Stimulated activated effector memory CD8-positive, alpha-beta T cell treated with anti-CD3 and anti-CD28 coated beads, Interleukin-12 subunit alpha, Interleukin-12 subunit beta, amount 100 ng/mL, for 72 hours (primary cell): Measurements from ENCODE around the gene SMG6.
"Not testable (repeated sequence)": the region's sequence is repeated elsewhere in the genome, so short reads cannot be mapped to it uniquely, and the experiment has no call there.

Experiments
- ATAC-seq: fragments of 150-1000 bp; cut with Tn5 transposase; 2 replicates; pipeline ENCODE4 v1.10.0; 2021
- DNase-seq, 2 donors: peaks; one replicate each; pipeline ENCODE4 v3.0.0; 2021 to 2022; ENCODE audit warnings: low spot score in 2 of 2
- H3K27ac Mint-ChIP-seq: one replicate; pipeline ENCODE4 v1.8.0; 2022; ENCODE audit warnings: mild to moderate bottlenecking, mixed read lengths
- H3K36me3 Mint-ChIP-seq: one replicate; pipeline ENCODE4 v1.8.0; 2022; ENCODE audit warnings: mild to moderate bottlenecking, mixed read lengths
- H3K4me1 Mint-ChIP-seq: one replicate; pipeline ENCODE4 v1.8.0; 2022; ENCODE audit warnings: mixed read lengths
- H3K4me3 Mint-ChIP-seq: one replicate; pipeline ENCODE4 v1.8.0; 2022; ENCODE audit warnings: mild to moderate bottlenecking, mixed read lengths
- H3K9me3 Mint-ChIP-seq: one replicate; pipeline ENCODE4 v1.8.0; 2022; ENCODE audit warnings: mixed read lengths

The SMG6 gene

DNA sequence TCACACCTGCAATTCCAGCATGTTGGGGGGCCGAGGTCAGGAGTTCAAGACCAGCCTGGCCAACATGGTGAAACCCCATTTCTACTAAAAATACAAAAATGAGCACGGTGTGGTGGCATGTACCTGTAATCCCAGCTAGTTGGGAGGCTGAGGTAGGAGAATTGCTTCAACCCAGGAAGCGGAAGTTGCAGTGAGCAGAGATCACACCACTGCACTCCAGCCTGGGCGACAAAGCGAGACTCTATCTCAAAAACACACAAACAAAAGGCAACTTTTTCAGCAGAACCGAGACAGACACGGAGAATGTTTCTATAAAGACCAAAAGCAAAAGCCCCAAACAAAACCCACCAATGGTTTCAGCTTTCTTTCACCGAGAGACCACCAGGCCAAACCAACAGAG is 44.8 kb downstream of the SMG6 start:
- H3K36me3 Mint-ChIP-seq: peaks cover 45% of the 10 kb centered on the region
- not testable (repeated sequence) for ATAC-seq, DNase-seq, H3K9me3 Mint-ChIP-seq
- H3K4me3 Mint-ChIP-seq: peak overlapping the region; percentile 67
- H3K27ac Mint-ChIP-seq: peak overlapping the region; percentile 92
- H3K4me1 Mint-ChIP-seq: peaks cover 62% of the 10 kb centered on the region

DNA sequence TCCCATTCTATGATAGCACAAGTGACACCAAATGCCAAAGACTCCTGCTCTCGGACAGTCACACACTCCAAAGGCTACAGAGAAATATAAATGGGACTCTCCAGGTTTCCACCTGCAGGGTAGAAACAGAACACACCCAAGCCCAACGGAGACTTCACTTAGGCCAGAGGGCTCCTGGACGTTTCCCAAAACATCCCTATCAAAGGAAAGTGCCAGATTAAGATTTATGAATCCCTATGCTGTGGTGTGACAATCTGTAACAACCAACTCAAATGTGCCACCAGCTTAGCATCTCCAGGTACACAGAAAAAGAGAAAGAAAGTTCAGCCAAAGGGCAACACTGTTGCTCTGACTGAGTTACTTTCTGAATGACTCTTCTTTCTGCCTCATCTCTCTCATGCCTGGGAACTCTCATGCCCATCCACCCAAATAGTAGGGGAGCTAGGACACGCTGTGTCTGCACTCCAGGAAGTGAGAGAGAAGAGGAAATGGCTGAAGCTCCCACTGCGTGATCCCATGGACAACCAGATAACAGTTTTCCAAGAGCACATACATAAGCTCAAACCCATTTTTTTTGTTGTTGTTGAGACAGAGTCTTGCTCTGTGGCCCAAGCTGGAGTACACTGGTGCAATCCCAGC is 49.7 kb downstream of the SMG6 start:
- Mint-ChIP-seq H3K4me3 (peak overlapping the region; percentile 25), H3K27ac (peak overlapping the region; percentile 53), H3K9me3 (no peaks in the 10 kb centered on the region), H3K36me3 (peaks cover 44% of the 10 kb centered on the region), H3K4me1 (peaks cover 57% of the 10 kb centered on the region)
- no peak for DNase-seq
- peak; percentile 99 for ATAC-seq

DNA sequence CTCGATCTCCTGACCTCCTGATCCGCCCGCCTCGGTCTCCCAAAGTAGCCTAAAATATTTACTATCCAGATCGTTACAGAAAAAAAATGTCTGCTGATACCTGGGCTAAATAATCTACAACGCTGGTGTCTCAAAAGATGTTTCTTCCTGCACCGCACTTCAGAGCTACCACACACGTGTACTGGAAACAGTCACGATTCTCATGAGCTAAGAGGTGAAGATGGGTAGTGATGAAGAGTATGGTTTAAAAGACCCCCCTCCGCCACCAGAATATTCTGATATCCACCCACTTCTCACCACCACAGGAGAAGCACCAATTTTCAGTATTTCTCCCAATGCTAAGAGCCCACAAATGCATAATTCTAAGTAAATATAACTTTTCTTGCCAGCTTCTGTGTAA is 50.2 kb downstream of the SMG6 start:
- Mint-ChIP-seq H3K4me1 (peaks cover 57% of the 10 kb centered on the region), H3K36me3 (peaks cover 47% of the 10 kb centered on the region), H3K27ac (peak overlapping the region; percentile 53)

DNA sequence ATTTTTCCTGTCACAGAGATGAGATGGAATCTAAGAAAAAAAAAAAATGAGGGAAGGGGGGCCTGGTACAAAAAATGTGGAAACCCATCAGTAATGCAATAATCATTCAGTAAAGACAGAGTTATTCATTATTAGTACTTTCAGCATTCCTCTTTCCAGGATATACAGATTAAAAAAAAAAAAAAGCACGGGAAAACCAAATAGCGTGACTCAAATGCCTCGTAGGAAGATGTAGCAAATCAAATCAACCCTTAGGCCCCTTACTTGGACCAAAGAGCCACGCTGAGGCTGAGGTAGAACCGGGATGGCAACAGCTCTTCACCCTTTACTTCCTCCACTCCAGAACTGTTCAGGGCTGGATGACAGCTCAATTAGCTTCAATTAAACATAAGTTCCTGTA is 52.5 kb downstream of the SMG6 start:
- ATAC-seq: no peak
- no peak for DNase-seq
- Mint-ChIP-seq H3K4me1 (peaks cover 54% of the 10 kb centered on the region), H3K27ac (peak overlapping the region; percentile 60), H3K4me3 (no peak overlapping the region), H3K36me3 (peaks cover 44% of the 10 kb centered on the region), H3K9me3 (no peaks in the 10 kb centered on the region)

More for the DNA sequence above, 50.2 kb downstream of the SMG6 start:
- DNase-seq (no peak), ATAC-seq (peak; percentile 65)
- Mint-ChIP-seq H3K4me3 (peak overlapping the region; percentile 25), H3K9me3 (no peaks in the 10 kb centered on the region)

DNA sequence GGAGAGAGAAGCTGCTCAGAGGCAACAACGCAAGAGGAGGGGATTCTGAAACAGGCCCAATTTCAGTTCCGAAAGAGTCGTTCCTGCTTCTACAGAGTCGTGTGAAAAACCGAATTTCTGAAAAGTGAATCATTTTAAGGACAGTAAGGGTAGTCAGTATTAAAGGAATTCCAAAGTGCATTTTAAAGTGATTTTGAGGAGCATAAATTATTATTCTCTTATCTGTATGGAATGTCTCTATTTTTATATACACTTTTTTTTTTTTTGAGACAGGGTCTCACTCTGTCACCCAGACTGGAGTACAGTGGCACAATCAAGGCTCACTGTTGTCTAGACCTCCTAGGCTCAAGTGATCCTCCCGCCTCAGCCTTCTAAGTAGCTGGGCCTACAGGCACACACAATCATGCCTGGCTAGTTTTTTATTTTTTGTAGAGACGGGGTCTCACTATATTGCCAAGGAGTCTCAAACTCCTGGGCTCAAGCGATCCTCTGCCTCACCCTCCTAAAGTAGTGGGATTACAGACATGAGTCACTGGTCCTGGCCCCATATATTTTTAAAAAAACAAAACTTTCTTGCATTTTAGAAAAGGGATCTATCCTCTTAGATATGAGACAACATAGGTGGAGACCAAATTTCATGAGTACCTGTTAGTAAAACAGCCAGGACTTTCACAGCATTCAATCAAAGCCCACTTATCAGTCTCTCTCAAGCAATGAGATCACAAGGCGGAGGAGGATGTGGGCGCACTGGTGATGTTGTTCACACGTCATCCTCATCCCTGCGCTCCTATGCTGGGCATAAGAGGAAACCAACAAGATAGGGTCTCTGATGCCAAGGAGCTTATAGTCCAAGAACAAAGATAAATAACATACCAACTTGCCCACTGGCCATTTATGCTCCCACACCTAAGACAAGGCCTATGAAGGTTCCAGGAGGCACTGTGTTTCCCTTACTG is 53.2 kb downstream of the SMG6 start:
- no peak overlapping the region for H3K4me3 Mint-ChIP-seq
- peaks cover 49% of the 10 kb centered on the region for H3K4me1 Mint-ChIP-seq
- DNase-seq: no peak
- H3K27ac Mint-ChIP-seq: peak overlapping the region; percentile 60
- ATAC-seq: peak; percentile 44
- peaks cover 38% of the 10 kb centered on the region for H3K36me3 Mint-ChIP-seq
- H3K9me3 Mint-ChIP-seq: no peaks in the 10 kb centered on the region

DNA sequence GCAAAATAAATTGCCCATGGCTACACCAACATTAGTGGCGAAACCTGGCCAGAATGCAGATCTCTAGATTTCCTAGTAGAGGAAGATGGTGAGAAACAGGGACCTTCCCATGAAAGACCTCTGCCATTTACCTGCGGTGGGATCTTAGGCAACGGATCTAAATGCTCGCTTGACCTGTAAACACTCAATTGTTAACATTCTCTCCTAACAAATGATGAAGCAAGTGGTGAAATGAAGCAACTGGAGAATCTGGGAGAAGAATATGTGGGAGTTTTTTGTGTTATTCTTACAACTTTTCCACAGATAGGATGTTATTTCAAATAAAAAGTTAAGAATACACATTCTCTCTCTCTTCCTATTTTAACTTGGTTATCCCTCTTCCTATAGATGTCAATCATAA is 56.6 kb downstream of the SMG6 start:
- peaks cover 44% of the 10 kb centered on the region for H3K4me1 Mint-ChIP-seq
- H3K9me3 Mint-ChIP-seq: no peaks in the 10 kb centered on the region
- H3K27ac Mint-ChIP-seq: no peak overlapping the region
- no peak overlapping the region for H3K4me3 Mint-ChIP-seq
- ATAC-seq (no peak), DNase-seq (no peak)
- peaks cover 51% of the 10 kb centered on the region for H3K36me3 Mint-ChIP-seq

DNA sequence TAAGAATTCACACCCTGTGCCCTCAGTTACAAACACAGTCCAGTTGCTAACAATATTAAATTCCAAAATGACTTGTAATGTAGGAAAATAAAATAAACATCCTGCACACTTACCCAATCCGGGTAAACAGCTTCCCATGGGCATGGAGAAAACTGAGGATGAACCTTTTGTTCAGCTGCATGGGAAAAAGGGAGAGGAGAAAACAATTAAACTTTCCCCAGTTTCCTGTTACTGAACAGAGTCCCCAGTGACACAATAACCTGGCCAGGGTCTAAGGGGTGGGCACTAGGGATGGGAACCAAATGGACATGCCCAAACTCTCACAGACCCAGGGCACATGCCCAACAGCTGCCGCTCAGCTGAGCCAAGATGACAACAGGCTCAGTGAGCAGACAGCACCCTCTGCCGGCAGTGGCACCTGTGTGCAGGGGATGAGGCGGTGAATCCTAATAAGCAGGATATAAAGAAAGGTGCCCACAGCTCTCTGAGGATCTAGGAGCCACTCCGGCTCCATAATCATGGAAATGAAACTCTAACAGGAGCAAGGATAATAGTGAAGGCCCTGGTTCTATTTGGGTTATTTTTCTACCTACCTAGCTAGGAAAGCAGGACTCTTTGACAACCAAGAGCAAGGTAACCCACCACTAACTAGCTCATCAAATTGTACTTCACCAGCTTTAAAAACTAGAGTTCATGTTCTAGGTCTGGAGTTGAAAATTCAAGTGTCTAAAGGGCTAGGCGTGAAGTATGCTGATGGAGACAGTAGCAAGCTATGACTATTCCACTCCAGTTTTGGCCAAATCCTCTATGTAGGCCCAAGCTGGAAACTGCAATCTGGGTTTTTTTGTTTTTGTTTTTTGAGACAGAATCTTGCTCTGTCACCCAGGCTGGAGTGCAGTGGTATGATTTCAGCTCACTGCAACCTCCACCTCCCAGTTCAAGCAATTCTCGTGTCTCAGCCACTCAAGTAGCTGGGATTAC is 58.8 kb downstream of the SMG6 start:
- peaks cover 62% of the 10 kb centered on the region for H3K36me3 Mint-ChIP-seq
- ATAC-seq (peak; percentile 88), DNase-seq (peak; percentile 77 to 87)
- peak overlapping the region; percentile 14 for H3K27ac Mint-ChIP-seq
- no peak overlapping the region for H3K4me3 Mint-ChIP-seq
- no peaks in the 10 kb centered on the region for H3K9me3 Mint-ChIP-seq
- peaks cover 39% of the 10 kb centered on the region for H3K4me1 Mint-ChIP-seq

DNA sequence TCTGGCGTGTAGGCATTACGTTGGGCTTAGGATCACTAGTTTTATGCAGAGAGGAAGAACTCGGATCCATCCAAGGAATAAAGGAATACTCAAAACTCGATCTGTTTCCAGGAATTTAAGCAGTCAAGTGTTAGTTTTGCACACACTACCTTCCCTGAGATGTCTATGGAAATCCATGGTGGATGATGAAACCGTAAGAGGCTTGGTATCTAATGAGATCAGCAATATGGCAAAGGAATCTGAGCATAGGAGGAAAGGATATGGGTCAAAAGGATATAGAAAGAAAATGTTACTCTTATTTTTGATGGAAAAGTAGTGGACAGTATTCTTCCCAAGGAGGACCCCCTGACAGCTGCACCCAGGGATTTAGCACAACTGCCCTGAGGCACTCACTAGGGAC is 59.6 kb downstream of the SMG6 start:
- DNase-seq (no peak), ATAC-seq (no peak)
- Mint-ChIP-seq H3K4me3 (no peak overlapping the region), H3K27ac (no peak overlapping the region), H3K4me1 (peaks cover 37% of the 10 kb centered on the region), H3K36me3 (peaks cover 59% of the 10 kb centered on the region), H3K9me3 (no peaks in the 10 kb centered on the region)

DNA sequence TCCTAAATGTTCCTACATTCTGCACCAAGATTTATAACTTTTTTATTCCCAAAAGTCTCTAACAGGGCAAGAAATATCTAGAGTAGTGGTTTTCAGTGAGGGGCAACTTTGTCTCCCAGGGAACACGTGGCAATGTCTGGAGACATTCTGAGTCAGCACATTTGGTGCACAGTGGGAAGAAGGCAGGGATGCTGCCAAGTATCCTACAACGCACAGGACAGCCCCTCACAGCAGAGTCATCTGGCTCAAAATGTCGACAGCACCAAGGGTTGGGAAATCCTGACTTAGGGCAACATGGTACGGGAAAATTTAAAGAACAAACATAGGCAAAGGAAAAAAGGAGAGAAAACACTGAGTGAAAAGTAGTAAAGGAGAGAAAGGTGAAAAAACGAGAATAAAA is 61.8 kb downstream of the SMG6 start:
- Mint-ChIP-seq H3K36me3 (peaks cover 68% of the 10 kb centered on the region), H3K4me3 (no peak overlapping the region), H3K27ac (no peak overlapping the region), H3K4me1 (peaks cover 29% of the 10 kb centered on the region), H3K9me3 (no peaks in the 10 kb centered on the region)
- ATAC-seq (no peak), DNase-seq (no peak)

DNA sequence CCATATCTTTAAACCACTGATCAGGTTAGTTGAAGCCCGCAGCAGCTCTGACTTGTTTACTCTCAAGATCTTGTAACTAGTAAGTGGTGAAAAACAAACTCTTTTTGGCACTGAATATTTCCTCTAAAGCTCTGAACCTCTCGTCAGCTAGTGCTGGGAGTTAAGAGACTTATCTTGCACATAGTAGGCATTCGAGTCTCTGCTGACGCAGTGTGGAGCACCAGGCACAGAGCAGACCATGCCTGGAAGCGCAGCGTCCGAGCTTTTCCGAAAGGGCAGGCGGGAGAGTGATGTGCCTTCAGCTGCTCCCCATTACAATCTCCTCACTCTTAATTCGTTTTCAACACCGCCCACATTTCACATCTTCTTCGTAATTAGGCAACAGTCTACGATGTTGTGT is 63.0 kb downstream of the SMG6 start:
- no peaks in the 10 kb centered on the region for H3K9me3 Mint-ChIP-seq
- peaks cover 38% of the 10 kb centered on the region for H3K4me1 Mint-ChIP-seq
- peaks cover 79% of the 10 kb centered on the region for H3K36me3 Mint-ChIP-seq
- DNase-seq: no peak
- no peak overlapping the region for H3K27ac Mint-ChIP-seq
- H3K4me3 Mint-ChIP-seq: peak overlapping the region; percentile 41
- ATAC-seq: no peak

DNA sequence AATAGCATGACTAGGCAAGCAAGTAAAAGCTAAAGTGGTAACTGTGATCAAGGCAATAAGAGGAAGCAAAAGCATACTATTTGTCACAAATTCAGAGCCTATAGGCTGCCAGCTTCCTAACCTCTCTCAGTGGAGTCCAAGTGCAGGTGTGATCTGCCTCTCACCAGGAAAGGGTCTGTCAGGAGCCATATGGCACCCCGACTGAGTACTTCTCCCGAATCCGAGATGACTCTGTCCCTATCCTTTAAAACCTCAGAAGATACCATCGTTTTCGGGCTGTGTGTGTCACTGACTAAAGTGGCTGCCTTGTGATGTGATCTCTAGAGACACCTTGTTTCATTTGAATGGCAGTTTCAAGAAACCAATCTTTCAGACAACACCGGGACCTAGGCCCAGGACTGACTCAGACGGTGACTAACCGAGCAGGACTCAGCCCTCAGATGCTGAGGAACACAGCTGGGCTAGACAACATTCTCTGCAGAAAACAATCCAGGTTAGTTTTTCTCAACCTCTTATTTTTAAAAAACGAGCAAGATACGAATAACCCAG is 63.6 kb downstream of the SMG6 start:
- peaks cover 36% of the 10 kb centered on the region for H3K4me1 Mint-ChIP-seq
- H3K27ac Mint-ChIP-seq: no peak overlapping the region
- H3K9me3 Mint-ChIP-seq: no peaks in the 10 kb centered on the region
- peak overlapping the region; percentile 41 for H3K4me3 Mint-ChIP-seq
- peak in 1 of 2 donors; percentile 62 for DNase-seq
- peak; percentile 98 for ATAC-seq
- H3K36me3 Mint-ChIP-seq: peaks cover 84% of the 10 kb centered on the region

DNA sequence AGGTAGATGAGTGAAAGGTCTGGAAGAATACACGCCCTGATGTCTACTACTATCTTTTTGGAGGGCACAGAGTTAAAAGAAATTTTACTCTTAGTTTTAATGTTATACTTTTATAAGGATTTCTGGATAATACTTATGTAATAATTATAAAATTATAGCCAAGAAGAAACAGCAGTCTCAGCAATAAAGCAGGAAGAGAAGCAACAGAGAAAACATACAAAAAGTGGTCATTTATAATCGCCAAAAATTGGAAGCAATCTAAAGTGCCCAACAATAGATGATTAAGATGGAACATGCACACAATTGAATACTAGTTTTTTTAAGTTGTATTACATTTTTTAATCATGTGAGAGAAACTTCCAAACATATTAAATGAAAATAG is 64.4 kb downstream of the SMG6 start:
- Mint-ChIP-seq H3K4me1 (peaks cover 28% of the 10 kb centered on the region), H3K4me3 (no peak overlapping the region), H3K27ac (no peak overlapping the region), H3K36me3 (peaks cover 79% of the 10 kb centered on the region), H3K9me3 (no peaks in the 10 kb centered on the region)
- no peak for ATAC-seq
- no peak for DNase-seq

DNA sequence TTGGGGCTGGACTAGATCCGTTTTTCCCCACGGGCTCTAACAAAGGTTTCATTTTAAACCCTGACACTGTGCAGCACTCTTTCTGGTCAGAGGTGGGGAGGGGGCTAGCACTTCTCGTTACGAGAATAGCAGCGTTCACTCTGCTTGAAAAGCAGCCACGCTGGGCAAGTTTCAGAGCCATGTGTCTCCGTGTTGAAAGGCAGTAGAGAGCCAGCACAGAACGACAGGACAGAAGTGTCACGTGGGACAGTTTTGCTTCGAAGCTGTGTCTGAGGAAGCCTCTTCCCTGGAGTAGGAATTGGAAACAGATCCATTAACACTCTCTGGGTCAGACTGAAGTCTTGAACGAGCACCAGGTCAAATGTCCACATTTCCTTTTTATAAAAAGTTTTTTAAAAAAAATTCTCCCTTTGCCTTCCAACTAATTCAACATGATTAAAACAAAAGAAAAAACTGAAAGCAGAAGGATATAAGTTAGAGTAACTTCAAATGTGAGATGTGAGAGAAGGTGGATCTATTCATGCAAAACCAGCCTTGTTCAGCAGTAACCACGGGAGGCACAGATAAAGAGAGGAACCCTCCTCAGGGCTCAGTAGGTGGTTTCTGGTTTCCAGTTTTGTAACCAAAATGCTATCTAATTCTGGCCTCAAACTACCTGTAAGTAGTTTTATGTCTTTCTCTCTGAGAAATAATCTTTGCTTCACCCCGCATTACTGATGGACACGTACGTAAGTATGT is 65.0 kb downstream of the SMG6 start:
- H3K9me3 Mint-ChIP-seq: no peaks in the 10 kb centered on the region
- H3K4me3 Mint-ChIP-seq: no peak overlapping the region
- DNase-seq (no peak), ATAC-seq (no peak)
- peaks cover 23% of the 10 kb centered on the region for H3K4me1 Mint-ChIP-seq
- H3K27ac Mint-ChIP-seq: no peak overlapping the region
- H3K36me3 Mint-ChIP-seq: peaks cover 73% of the 10 kb centered on the region

DNA sequence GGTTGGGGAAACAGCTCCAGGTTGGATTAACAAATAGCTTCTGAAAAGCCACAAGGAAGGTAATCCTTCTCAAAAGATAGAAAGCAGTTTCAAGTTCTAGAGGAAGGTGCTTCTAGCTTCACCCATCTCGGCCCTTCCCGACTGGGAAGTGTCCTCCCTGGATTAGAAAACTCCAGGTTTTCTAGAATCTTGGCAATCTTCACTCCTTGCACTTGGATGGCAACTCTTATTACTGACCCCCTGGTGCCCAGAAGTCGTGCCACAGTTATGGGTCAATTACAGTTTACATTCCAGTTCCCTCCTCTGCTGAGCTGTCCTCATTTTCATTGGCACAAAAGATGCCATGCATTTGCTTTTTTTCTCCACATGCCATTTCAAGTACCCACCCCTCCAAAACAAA is 65.6 kb downstream of the SMG6 start:
- DNase-seq (no peak), ATAC-seq (no peak)
- Mint-ChIP-seq H3K9me3 (no peaks in the 10 kb centered on the region), H3K36me3 (peaks cover 69% of the 10 kb centered on the region), H3K4me1 (peaks cover 27% of the 10 kb centered on the region), H3K4me3 (no peak overlapping the region), H3K27ac (no peak overlapping the region)
